AG04450 (cell line): ENCODE results near the gene LYZL1. TPM values are rescaled to one million over a fixed set of nuclear protein-coding genes. Genes with fewer than 3 reads are reported as not detected.
A peak's percentile ranks its signal among the peaks of the same experiment; 100 is the strongest.

ENCODE experiments used
- CTCF ChIA-PET: fragments of 300-600, 350-600 bp; formaldehyde crosslinking; extraction: SDS; loops from one replicate; lab custom pipeline; 2022; ENCODE audit warnings: antibody characterized with exemption, inconsistent platforms; lab: Charles Lee
- POLR2A ChIA-PET: fragments of 350-600 bp; formaldehyde crosslinking; extraction: SDS; loops from one replicate; lab custom pipeline; 2021; ENCODE audit warnings: antibody characterized with exemption, inconsistent platforms; lab: Yijun Ruan, JAX
- DNase-seq: peaks from one replicate; pipeline ENCODE4 v3.0.0-alpha.2; 2011; ENCODE audit warnings: low read depth, low spot score
- H3K27ac ChIP-seq: one replicate; pipeline ENCODE4 v1.5.1; 2012; ENCODE audit warnings: low read depth, low read length, control low read depth
- H3K27me3 ChIP-seq: one replicate; pipeline ENCODE4 v1.6.0; 2012; ENCODE audit warnings: low read length; ENCODE audit not compliant: control insufficient read depth, insufficient read depth
- H3K4me3 ChIP-seq: 2 replicates; pipeline ENCODE4 v1.5.1; 2011; ENCODE audit warnings: mild to moderate bottlenecking, low read depth, low read length, control low read depth
- H3K9me3 ChIP-seq: 2 replicates; pipeline ENCODE4 v1.5.1; 2012; ENCODE audit warnings: low read length; ENCODE audit not compliant: control insufficient read depth, insufficient read depth
- CTCF ChIP-seq: IDR thresholded peaks from 2 replicates; pipeline ENCODE4 v1.5.1; 2011; ENCODE audit warnings: low read depth, low read length, control low read depth, inconsistent platforms
- polyA plus RNA-seq: library from polyadenylated mRNA; depleted of rRNA; stranded (reverse); fragments of >200 nt; gene quantifications from 2 replicates; pipeline ENCODE4 v1.2.3, GENCODE V29; 2011

The LYZL1 gene
- polyA plus RNA-seq, 1 experiment: not detected

GRCh38 chr10:29243750-29244149, 45.1 kb upstream of the LYZL1 start:
- DNase-seq: no peak
- peak; percentile 47 for TF ChIP-seq CTCF
- H3K4me3 ChIP-seq: no peak overlapping the region
- H3K27me3 ChIP-seq: peaks cover 22% of the 10 kb centered on the region
- ChIA-PET CTCF (interaction anchor here (0.6 to 1.3 kb wide), 5 partner anchors 9 to 580 kb away, joined by 3 to 5 read pairs (median 4); no protein-coding TSS in a partner anchor), POLR2A (no interaction called here)
- H3K27ac ChIP-seq: no peak overlapping the region
- H3K9me3 ChIP-seq: no peaks in the 10 kb centered on the region

GRCh38 chr10:29244978-29245377, 43.9 kb upstream of the LYZL1 start:
- H3K4me3 ChIP-seq: no peak overlapping the region
- CTCF ChIA-PET: interaction anchor here (0.9 kb wide), 2 partner anchors 268 to 581 kb away, joined by 3 read pairs; no protein-coding TSS in a partner anchor
- POLR2A ChIA-PET: no interaction called here
- peaks cover 22% of the 10 kb centered on the region for H3K27me3 ChIP-seq
- no peak for TF ChIP-seq CTCF
- H3K27ac ChIP-seq: no peak overlapping the region
- no peaks in the 10 kb centered on the region for H3K9me3 ChIP-seq
- DNase-seq: no peak

- CTCF ChIA-PET: no interaction called here
- POLR2A ChIA-PET: no interaction called here
Measured at GRCh38 chr10:29245476-29245875, 43.4 kb upstream of the LYZL1 start.

GRCh38 chr10:29246449-29246848, 42.4 kb upstream of the LYZL1 start:
- POLR2A ChIA-PET: no interaction called here
- CTCF ChIA-PET: no interaction called here
- Histone ChIP-seq H3K4me3 (no peak overlapping the region), H3K9me3 (no peaks in the 10 kb centered on the region), H3K27ac (no peak overlapping the region), H3K27me3 (peaks cover 19% of the 10 kb centered on the region)
- TF ChIP-seq CTCF: no peak
- no peak for DNase-seq

More at GRCh38 chr10:29245476-29245875, 43.4 kb upstream of the LYZL1 start:
- TF ChIP-seq CTCF: no peak
- H3K4me3 ChIP-seq: no peak overlapping the region
- no peaks in the 10 kb centered on the region for H3K9me3 ChIP-seq
- DNase-seq: no peak
- no peak overlapping the region for H3K27ac ChIP-seq
- peaks cover 20% of the 10 kb centered on the region for H3K27me3 ChIP-seq

GRCh38 chr10:29248158-29248557, 40.7 kb upstream of the LYZL1 start:
- Histone ChIP-seq H3K9me3 (no peaks in the 10 kb centered on the region), H3K27ac (no peak overlapping the region), H3K27me3 (peaks cover 27% of the 10 kb centered on the region), H3K4me3 (no peak overlapping the region)
- CTCF ChIA-PET: interaction anchor here (2.2 kb wide), 1 partner anchor 584 kb away, joined by 9 read pairs; no protein-coding TSS in a partner anchor
- DNase-seq: no peak
- TF ChIP-seq CTCF: no peak
- POLR2A ChIA-PET: interaction anchor here (1.5 kb wide), 1 partner anchor 9 kb away, joined by 6 read pairs; no protein-coding TSS in a partner anchor
